HG03280 (cell line): ENCODE measurements around the gene R3HDM2.
"Not testable (repeated sequence)": the region's sequence is repeated elsewhere in the genome, so short reads cannot be mapped to it uniquely, and the experiment has no call there.

Experiments
- ATAC-seq: cut with Tn5 transposase; IDR thresholded peaks from one replicate; pipeline ENCODE4 v1.9.1; 2021; ENCODE audit warnings: mild to moderate bottlenecking, moderate library complexity; ENCODE audit not compliant: unreplicated experiment

The R3HDM2 gene

GRCh38 chr12:57276233-57276632 is 154.6 kb downstream of the R3HDM2 start:
- ATAC-seq = not testable (repeated sequence)

- no peak for ATAC-seq
Observed at GRCh38 chr12:57273516-57273915, 157.3 kb downstream of the R3HDM2 start.

GRCh38 chr12:57272337-57273151 is 158.3 kb downstream of the R3HDM2 start:
- no peak for ATAC-seq

- ATAC-seq = no peak
Observed at GRCh38 chr12:57270966-57271470, 159.8 kb downstream of the R3HDM2 start.

GRCh38 chr12:57268264-57268663 is 162.6 kb downstream of the R3HDM2 start:
- ATAC-seq = no peak

DNA sequence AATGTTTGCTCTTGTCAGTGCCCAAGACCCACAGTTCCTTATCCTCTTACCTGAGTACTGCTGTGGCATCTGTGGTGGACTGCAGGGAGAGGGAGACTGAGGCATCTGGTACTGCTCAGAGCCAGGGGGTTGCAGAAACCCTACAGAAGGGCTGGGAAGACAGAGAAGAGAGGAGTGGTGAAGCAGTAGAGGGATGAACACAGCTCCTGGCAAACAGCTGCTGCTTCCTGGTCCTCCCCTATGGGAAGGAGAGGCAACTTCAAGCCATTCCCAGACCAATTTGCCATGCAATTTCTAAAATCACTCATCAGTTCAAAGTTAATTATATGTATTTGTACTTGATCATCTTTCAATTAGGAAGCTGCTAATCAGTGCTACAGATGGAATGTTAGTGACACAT is 164.2 kb downstream of the R3HDM2 start:
- ATAC-seq = no peak

GRCh38 chr12:57263096-57263495 is 167.7 kb downstream of the R3HDM2 start:
- no peak for ATAC-seq

GRCh38 chr12:57262126-57262822 is 168.6 kb downstream of the R3HDM2 start:
- ATAC-seq = no peak

- no peak for ATAC-seq
Observed at GRCh38 chr12:57261428-57261865, 169.4 kb downstream of the R3HDM2 start.

DNA sequence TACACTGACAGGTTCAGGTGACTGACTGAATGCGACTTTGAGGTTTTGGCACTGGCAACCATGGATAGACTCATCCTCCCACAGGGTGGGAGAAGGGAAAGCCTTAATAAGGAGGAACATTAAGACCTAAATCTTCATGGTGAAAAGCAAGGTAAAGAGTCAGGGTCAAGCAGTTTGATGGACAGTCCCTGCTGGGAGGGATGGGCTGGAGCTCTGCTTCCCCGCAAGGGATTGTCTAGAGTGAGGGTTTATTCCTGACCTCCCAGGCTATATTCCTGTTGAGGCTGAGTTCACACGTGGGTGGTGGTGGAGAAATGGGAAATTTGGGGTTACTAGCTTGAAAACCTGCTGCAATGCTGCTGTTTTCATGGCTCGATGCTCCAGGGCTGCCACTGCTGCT is 170.5 kb downstream of the R3HDM2 start:
- no peak for ATAC-seq

- ATAC-seq = no peak
Observed at GRCh38 chr12:57258977-57259970, 171.6 kb downstream of the R3HDM2 start.

- no peak for ATAC-seq
Observed at GRCh38 chr12:57255916-57256315, 174.9 kb downstream of the R3HDM2 start.

DNA sequence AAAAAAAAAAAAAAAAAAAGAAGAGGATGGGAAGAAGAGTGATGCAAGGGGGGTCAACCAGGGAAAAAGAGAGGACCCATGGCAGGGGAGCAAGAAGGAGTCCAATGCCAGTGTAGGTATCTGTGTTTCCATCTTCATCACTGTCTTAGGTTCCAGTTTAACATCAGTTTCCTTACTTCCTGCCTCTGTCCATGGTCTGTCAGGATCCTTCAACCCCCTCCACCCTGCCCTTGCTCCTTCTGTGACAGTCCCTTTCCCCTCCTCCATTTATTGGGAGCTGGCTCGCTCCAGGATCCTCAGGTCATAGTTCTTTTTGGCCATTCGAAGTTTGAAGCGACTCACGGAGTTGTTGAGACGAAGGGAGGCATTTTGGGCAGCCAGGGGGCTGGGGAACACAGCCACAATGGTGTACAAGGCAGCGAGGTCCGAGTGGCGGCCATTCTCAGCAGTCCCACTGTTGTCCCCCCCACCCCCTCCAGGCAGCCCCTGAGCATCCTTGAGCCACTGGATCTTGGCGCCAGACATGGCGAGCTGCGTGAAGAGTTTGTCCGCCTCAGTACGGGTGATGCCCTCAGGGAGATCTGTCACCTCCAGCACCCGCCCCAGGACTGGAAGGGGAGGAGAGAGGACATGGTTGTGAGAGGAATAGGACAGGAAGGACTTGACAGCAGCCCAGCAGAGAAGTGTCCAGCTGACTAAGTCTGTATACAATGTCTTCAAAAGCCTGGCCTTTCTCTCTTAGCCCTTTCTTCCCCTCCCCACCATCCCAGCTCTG is 176.2 kb downstream of the R3HDM2 start:
- no peak for ATAC-seq

DNA sequence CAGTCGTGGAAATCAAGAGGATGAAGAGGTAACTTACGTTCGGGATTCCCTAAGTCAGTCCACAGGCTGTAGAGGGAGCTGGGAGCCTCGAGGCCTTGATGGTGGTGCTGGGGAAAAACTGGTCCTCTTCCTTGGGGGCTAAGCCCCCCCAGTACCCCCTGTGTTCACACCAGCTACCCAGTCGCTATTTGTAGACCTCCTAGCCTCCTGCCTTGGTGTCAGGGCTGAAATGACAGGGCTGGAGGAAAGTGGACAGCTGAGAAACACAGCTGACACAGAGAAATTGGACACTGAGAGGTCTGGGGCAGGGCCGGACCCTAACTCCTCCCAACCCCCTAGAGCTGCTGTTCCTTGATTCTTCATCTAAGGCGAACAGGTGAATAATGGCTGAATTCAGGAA is 179.9 kb downstream of the R3HDM2 start, which contains the start of gene STAC3:
TSS of gene STAC3 (minus strand) at position 232 of the 400 bp plus-strand sequence. CDS start 1,551 bp downstream, outside the sequence.
- ATAC-seq = no peak

- no peak for ATAC-seq
Observed at GRCh38 chr12:57250541-57250940, 180.3 kb downstream of the R3HDM2 start.

- no peak for ATAC-seq
Observed at GRCh38 chr12:57248934-57249742, 181.7 kb downstream of the R3HDM2 start.

- no peak for ATAC-seq
Observed at GRCh38 chr12:57247041-57247440, 183.8 kb downstream of the R3HDM2 start.

GRCh38 chr12:57244312-57244696 is 186.5 kb downstream of the R3HDM2 start:
- no peak for ATAC-seq
